ENCODE measurements around the gene PNPLA7.
A peak's percentile ranks its signal among the peaks of the same experiment; 100 is the strongest.
"Not testable (repeated sequence)": the region's sequence is repeated elsewhere in the genome, so short reads cannot be mapped to it uniquely, and the experiment has no call there.

The PNPLA7 gene

DNA sequence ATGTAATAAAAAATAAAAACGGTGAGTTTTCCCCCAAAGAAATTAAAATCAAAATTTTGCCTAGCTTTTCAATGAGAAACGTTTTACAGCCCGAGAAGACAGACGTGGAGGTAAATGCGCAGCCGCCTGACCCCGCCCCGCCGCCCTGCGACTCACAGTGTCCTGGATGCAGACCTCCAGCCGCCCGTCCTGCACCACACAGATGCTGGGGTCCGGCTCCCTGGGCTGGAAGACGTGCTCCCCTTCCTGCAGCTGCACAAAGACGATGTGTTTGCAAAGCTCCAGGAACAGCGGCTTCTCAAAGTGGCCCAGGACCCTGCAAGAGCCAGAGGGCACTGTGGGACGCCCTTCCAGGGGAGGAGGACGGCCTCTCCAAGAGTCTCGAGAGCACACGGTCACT lies 7.7 kb downstream of the PNPLA7 start:
- DNase-seq (ENCODE audit: low read depth) = no peak
- H3K4me3 ChIP-seq (ENCODE audit: control insufficient read depth, low read depth, low read length) = no peak overlapping the region
- no peak for TF ChIP-seq CTCF (conservative IDR thresholded peaks at IDR 0.05; ENCODE audit: control insufficient read depth, insufficient read depth, low read depth, low read length)

GRCh38 chr9:137540536-137540935 lies 9.7 kb downstream of the PNPLA7 start:
- no peak for DNase-seq (ENCODE audit: low read depth)

GRCh38 chr9:137538058-137538457 lies 12.1 kb downstream of the PNPLA7 start:
- TF ChIP-seq CTCF (conservative IDR thresholded peaks at IDR 0.05; ENCODE audit: control insufficient read depth, insufficient read depth, low read depth, low read length) = no peak
- DNase-seq (ENCODE audit: low read depth) = no peak
- no peak overlapping the region for H3K4me3 ChIP-seq (ENCODE audit: control insufficient read depth, low read depth, low read length)

More at GRCh38 chr9:137540536-137540935, 9.7 kb downstream of the PNPLA7 start:
- H3K4me3 ChIP-seq (ENCODE audit: control insufficient read depth, low read depth, low read length) = no peak overlapping the region
- TF ChIP-seq CTCF (conservative IDR thresholded peaks at IDR 0.05; ENCODE audit: control insufficient read depth, insufficient read depth, low read depth, low read length) = no peak

GRCh38 chr9:137536594-137537131 lies 13.5 kb downstream of the PNPLA7 start:
- H3K4me3 ChIP-seq (ENCODE audit: control insufficient read depth, low read depth, low read length); DNase-seq (ENCODE audit: low read depth): not testable (repeated sequence)

- TF ChIP-seq CTCF (conservative IDR thresholded peaks at IDR 0.05; ENCODE audit: control insufficient read depth, insufficient read depth, low read depth, low read length) = no peak
- no peak for DNase-seq (ENCODE audit: low read depth)
- H3K4me3 ChIP-seq (ENCODE audit: control insufficient read depth, low read depth, low read length) = no peak overlapping the region
Observed at GRCh38 chr9:137535120-137535428, 15.1 kb downstream of the PNPLA7 start.

GRCh38 chr9:137534256-137535119 lies 15.7 kb downstream of the PNPLA7 start:
- peak; percentile 68 for DNase-seq (ENCODE audit: low read depth)
- peak; percentile 78 for TF ChIP-seq CTCF (conservative IDR thresholded peaks at IDR 0.05; ENCODE audit: control insufficient read depth, insufficient read depth, low read depth, low read length)
- H3K4me3 ChIP-seq (ENCODE audit: control insufficient read depth, low read depth, low read length) = no peak overlapping the region

DNA sequence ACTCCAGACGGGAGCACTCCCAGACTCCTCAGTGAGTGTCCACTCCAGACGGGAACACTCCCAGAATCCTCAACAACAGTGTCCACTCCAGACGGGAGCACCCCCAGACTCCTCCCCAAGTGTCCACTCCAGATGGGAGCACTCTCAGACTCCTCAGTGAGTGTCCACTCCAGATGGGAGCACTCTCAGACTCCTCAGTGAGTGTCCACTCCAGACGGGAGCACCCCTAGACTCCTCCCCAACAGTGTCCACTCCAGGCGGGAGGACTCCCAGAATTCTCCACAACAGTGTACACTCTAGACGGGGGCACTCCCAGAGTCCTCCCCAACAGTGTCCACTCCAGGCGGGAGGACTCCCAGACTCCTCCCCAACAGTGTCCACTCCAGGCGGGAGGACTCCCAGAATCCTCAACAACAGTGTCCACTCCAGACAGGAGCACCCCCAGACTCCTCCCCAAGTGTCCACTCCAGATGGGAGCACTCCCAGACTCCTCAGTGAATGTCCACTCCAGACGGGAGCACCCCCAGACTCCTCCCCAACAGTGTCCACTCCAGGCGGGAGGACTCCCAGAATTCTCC lies 17.2 kb downstream of the PNPLA7 start:
- DNase-seq (ENCODE audit: low read depth); H3K4me3 ChIP-seq (ENCODE audit: control insufficient read depth, low read depth, low read length): not testable (repeated sequence)

Measured in fibroblast of mammary gland (primary cell).